CD4-positive, alpha-beta memory T cell (primary cell): ENCODE measurements around the gene ARID1B. TPM values are rescaled to one million over a fixed set of nuclear protein-coding genes. Genes with fewer than 3 reads are reported as not detected.
"Not testable (repeated sequence)": the region's sequence is repeated elsewhere in the genome, so short reads cannot be mapped to it uniquely, and the experiment has no call there.

Experiments used
- CTCF ChIA-PET: fragments of 350-600 bp; sonication (Branson Sonifier 250); formaldehyde crosslinking; loops from one replicate; lab custom pipeline; 2021; ENCODE audit warnings: inconsistent platforms; ENCODE audit not compliant: partially characterized antibody; lab: Charles Lee
- POLR2A ChIA-PET: fragments of 350-600 bp; sonication (Branson Sonifier 250); formaldehyde crosslinking; loops from one replicate; lab custom pipeline; 2021; ENCODE audit not compliant: partially characterized antibody; lab: Charles Lee
- DNase-seq, 5 donors: peaks; one replicate each; pipeline versions ENCODE4 v3.0.0 to v3.0.0-alpha.2; 2020 to 2022; ENCODE audit warnings: mixed read lengths in 1 of 5
- H3K27ac ChIP-seq: one replicate; pipeline ENCODE4 v1.7.0; 2013; ENCODE audit warnings: low read depth, low read length
- H3K27me3 ChIP-seq: 2 replicates; pipeline ENCODE4 v1.7.0; 2013; ENCODE audit warnings: mild to moderate bottlenecking, low read length, moderate library complexity; ENCODE audit not compliant: insufficient read depth
- H3K36me3 ChIP-seq: 2 replicates; pipeline ENCODE4 v1.7.0; 2013; ENCODE audit warnings: mild to moderate bottlenecking, low read length, moderate library complexity; ENCODE audit not compliant: insufficient read depth
- H3K4me1 ChIP-seq: 2 replicates; pipeline ENCODE4 v1.7.0; 2013; ENCODE audit warnings: mild to moderate bottlenecking, low read length, moderate library complexity; ENCODE audit not compliant: insufficient read depth
- H3K4me3 ChIP-seq, 2 donors: one replicate each; pipeline ENCODE4 v1.7.0; 2013; ENCODE audit warnings: low read length in 2 of 2, mild to moderate bottlenecking in 1 of 2
- H3K9me3 ChIP-seq, 2 donors: one replicate each; pipeline ENCODE4 v1.7.0; 2013; ENCODE audit warnings: low read length in 2 of 2, control low read depth in 1 of 2; ENCODE audit not compliant: control insufficient read depth in 1 of 2
- H3K27ac Mint-ChIP-seq, 7 donors: one replicate each; pipeline ENCODE4 v1.8.0; 2020 to 2021; ENCODE audit warnings: mixed read lengths in 7 of 7, mild to moderate bottlenecking in 6 of 7, inconsistent platforms in 3 of 7, moderate library complexity in 3 of 7
- H3K27me3 Mint-ChIP-seq, 2 donors: one replicate each; pipeline ENCODE4 v1.8.0; 2020 to 2021; ENCODE audit warnings: mixed read lengths in 2 of 2
- H3K36me3 Mint-ChIP-seq, 2 donors: one replicate each; pipeline ENCODE4 v1.8.0; 2020 to 2021; ENCODE audit warnings: mixed read lengths in 2 of 2, inconsistent platforms in 1 of 2, mild to moderate bottlenecking in 1 of 2
- H3K4me1 Mint-ChIP-seq, 4 donors: one replicate each; pipeline ENCODE4 v1.8.0; 2020 to 2021; ENCODE audit warnings: mixed read lengths in 4 of 4, mild to moderate bottlenecking in 1 of 4
- H3K4me3 Mint-ChIP-seq, 8 donors: one replicate each; pipeline ENCODE4 v1.8.0; 2020 to 2021; ENCODE audit warnings: mixed read lengths in 8 of 8, mild to moderate bottlenecking in 7 of 8, moderate library complexity in 6 of 8, inconsistent platforms in 3 of 8
- H3K9me3 Mint-ChIP-seq, 8 donors: one replicate each; pipeline ENCODE4 v1.8.0; 2020 to 2021; ENCODE audit warnings: mixed read lengths in 8 of 8, mild to moderate bottlenecking in 5 of 8, inconsistent platforms in 3 of 8, moderate library complexity in 1 of 8
- intact Hi-C: fragments of 100-400 bp; cut with micrococcal nuclease; formaldehyde crosslinking; loops from one replicate; pipeline ENCODE4 v1.15.1; 2023
- polyA plus RNA-seq, 2 donors: library from polyadenylated mRNA; unstranded; fragments of 300-500 nt; fragmentation: Illumina TruSeq; gene quantifications; one replicate each; pipeline ENCODE4 v1.2.3, GENCODE V29; 2021
- total RNA-seq, 2 experiments: library from RNA; stranded (reverse); gene quantifications; one replicate each; pipeline ENCODE4 v1.2.3, GENCODE V29; 2021

Gene ARID1B
- total and polyA plus RNA-seq, 4 experiments from 2014 or later: 5.4 to 131 (median 72.4) TPM

DNA sequence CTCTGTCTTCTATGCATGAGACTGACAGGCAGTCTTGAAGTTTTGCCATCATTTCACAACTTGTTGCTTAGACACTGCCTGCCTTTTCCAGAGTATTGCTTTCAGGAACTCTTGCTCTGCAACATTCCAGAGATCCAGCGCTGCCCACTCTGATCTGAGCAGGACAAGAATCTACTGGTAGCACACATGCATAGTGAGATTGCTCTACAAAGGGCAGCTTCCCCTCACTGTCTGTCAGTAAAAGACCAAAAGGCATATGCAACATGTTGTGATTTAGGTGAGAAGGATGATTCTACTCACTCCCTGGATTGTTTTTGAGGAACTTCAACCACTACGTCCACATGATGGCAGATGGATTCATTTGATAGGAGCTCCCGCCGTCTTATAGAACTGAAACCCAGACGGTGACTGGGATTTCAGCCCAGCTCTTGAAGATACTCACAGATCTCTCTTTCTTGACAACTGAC is 259.1 kb downstream of the ARID1B start:
- no peaks in the 10 kb centered on the region for H3K9me3 ChIP-seq
- no peak overlapping the region for H3K27ac ChIP-seq
- intact Hi-C loops: no loop called here
- POLR2A ChIA-PET: no interaction called here
- Mint-ChIP-seq H3K36me3 (peaks cover 4% of the 10 kb centered on the region in 2 donors), H3K9me3 (no peaks in the 10 kb centered on the region), H3K4me3 (no peak overlapping the region), H3K27ac (no peak overlapping the region), H3K4me1 (peaks cover 13 to 18% (median 17%) of the 10 kb centered on the region in 4 donors), H3K27me3 (no peaks in the 10 kb centered on the region)
- no peak overlapping the region for H3K4me3 ChIP-seq
- H3K4me1 ChIP-seq: peaks cover 26% of the 10 kb centered on the region
- DNase-seq: no peak
- no peaks in the 10 kb centered on the region for H3K36me3 ChIP-seq
- H3K27me3 ChIP-seq: no peaks in the 10 kb centered on the region
- CTCF ChIA-PET: interaction anchor here (1.2 to 2.7 kb wide), 4 partner anchors 8 to 92 kb away, joined by 3 to 12 read pairs (median 6); no protein-coding TSS in a partner anchor

DNA sequence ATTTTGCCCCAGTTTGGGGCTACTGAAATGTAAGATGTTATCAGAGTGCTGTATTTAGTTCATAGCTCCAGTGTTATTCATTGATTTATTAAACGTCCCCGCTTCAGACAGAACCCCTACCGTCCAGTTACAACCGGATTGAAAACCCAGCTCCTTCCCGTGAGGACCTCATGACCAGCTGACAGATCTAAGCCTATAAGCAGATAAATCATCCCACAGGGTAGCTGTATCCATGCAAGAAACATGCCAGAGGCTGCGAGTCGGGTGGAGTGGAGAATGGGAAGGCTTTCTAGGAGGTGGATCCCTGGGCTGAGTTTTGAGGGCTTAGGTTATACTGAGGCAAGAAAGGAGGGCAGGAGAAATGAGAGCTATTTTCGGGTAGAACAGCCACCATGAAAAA is 260.0 kb downstream of the ARID1B start:
- Histone ChIP-seq H3K27ac (no peak overlapping the region), H3K4me1 (peaks cover 26% of the 10 kb centered on the region), H3K9me3 (no peaks in the 10 kb centered on the region), H3K36me3 (no peaks in the 10 kb centered on the region), H3K27me3 (no peaks in the 10 kb centered on the region), H3K4me3 (no peak overlapping the region)
- peaks cover 4 to 10% of the 10 kb centered on the region in 2 donors for H3K36me3 Mint-ChIP-seq
- H3K9me3 Mint-ChIP-seq: no peaks in the 10 kb centered on the region
- no peak for DNase-seq
- ChIA-PET POLR2A (interaction anchor here (1.3 kb wide), 1 partner anchor 238 kb away, joined by 4 read pairs; no protein-coding TSS in a partner anchor), CTCF (interaction anchor here (2.5 to 2.7 kb wide), 2 partner anchors 9 to 15 kb away, joined by 7 to 12 read pairs; no protein-coding TSS in a partner anchor)
- no peaks in the 10 kb centered on the region for H3K27me3 Mint-ChIP-seq
- peaks cover 13 to 22% (median 20%) of the 10 kb centered on the region in 4 donors for H3K4me1 Mint-ChIP-seq
- intact Hi-C loops: no loop called here
- no peak overlapping the region for H3K27ac Mint-ChIP-seq
- no peak overlapping the region for H3K4me3 Mint-ChIP-seq

DNA sequence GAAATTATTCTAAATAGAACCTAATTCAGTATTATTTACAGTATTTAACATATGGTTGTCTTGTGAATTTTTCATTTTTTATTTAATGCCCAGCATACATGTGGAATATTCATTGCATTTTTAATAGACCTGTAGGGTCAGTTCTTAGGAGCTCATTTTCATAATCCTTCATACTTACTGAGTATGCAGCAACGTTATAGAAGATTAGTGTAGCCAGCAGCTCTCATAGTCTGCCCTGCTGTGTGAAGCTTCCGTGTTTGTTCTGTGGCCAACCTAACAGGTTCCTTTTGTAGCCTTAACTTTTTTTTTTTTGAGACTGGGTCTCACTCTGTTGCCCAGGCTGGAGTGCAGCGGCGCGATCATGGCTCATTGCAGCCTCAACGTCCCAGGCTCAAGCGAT is 261.4 kb downstream of the ARID1B start:
- H3K4me1 Mint-ChIP-seq: peaks cover 11 to 19% (median 14%) of the 10 kb centered on the region in 4 donors
- no peaks in the 10 kb centered on the region for H3K36me3 ChIP-seq
- H3K4me1 ChIP-seq: peaks cover 14% of the 10 kb centered on the region
- ChIA-PET CTCF (no interaction called here), POLR2A (no interaction called here)
- H3K27me3 ChIP-seq: no peaks in the 10 kb centered on the region
- no peaks in the 10 kb centered on the region for H3K27me3 Mint-ChIP-seq
- H3K27ac ChIP-seq: no peak overlapping the region
- DNase-seq: no peak
- H3K9me3 ChIP-seq: no peaks in the 10 kb centered on the region
- H3K9me3 Mint-ChIP-seq: peaks cover 0 to 1% (median 0%) of the 10 kb centered on the region in 8 donors
- no peak overlapping the region for H3K27ac Mint-ChIP-seq
- peaks cover 7 to 10% of the 10 kb centered on the region in 2 donors for H3K36me3 Mint-ChIP-seq
- H3K4me3 Mint-ChIP-seq: no peak overlapping the region
- H3K4me3 ChIP-seq: no peak overlapping the region
- intact Hi-C loops: no loop called here

DNA sequence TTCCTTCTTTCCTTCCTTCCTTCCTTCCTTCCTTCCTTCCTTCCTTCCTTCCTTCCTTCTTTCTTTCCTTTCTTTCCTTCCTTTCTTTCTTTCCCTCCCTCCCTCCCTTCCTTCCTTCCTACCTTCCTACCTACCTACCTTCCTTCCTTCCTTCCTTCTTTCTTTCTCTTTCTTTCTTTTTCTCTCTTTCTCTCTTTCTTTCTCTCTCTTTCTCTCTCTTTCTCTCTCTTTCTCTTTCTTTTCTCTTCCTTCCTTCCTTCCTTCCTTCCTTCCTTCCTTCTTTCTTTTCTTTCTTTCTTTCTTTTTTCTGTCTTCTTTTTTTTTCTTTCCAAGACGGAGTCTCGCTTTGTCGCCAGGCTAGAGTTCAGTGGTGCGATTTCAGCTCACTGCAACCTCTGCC is 262.5 kb downstream of the ARID1B start:
- H3K36me3 ChIP-seq, H3K4me1 Mint-ChIP-seq, CTCF ChIA-PET, H3K27me3 Mint-ChIP-seq, H3K27ac ChIP-seq, intact Hi-C loops, H3K27me3 ChIP-seq, H3K9me3 Mint-ChIP-seq, POLR2A ChIA-PET, H3K4me3 ChIP-seq, H3K9me3 ChIP-seq, DNase-seq, H3K4me1 ChIP-seq: not testable (repeated sequence)
- H3K4me3 Mint-ChIP-seq: peak overlapping the region in 1 of 8 donors; percentile 6
- H3K36me3 Mint-ChIP-seq: peaks cover 7 to 10% of the 10 kb centered on the region in 2 donors
- peak overlapping the region in 2 of 7 donors; percentile 17 to 24 for H3K27ac Mint-ChIP-seq

DNA sequence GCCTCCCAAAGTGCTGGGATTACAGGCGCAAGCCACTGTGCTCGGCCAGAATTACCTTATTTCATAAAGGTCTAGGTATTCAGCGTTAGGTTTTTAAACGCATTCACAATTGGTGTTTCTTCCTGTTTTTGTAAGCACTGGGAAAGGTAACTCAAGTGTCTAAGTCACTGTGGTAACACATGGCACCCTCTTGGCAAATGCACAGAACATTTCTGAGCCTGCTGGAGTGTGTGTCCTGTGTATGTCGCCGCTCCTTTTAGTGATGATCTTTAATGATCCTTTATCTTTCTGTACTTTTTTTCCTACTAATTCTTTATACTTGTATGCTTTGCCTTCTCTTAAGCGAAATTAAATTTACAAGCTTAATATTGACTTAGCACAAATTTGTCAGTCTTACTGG is 263.0 kb downstream of the ARID1B start:
- Histone ChIP-seq H3K4me1 (no peaks in the 10 kb centered on the region), H3K36me3 (no peaks in the 10 kb centered on the region), H3K27me3 (no peaks in the 10 kb centered on the region), H3K4me3 (no peak overlapping the region), H3K9me3 (no peaks in the 10 kb centered on the region), H3K27ac (no peak overlapping the region)
- intact Hi-C loops: no loop called here
- ChIA-PET POLR2A (no interaction called here), CTCF (no interaction called here)
- Mint-ChIP-seq H3K4me3 (no peak overlapping the region), H3K27ac (no peak overlapping the region), H3K36me3 (peaks cover 7 to 10% of the 10 kb centered on the region in 2 donors), H3K27me3 (no peaks in the 10 kb centered on the region), H3K4me1 (peaks cover 0 to 7% (median 5%) of the 10 kb centered on the region in 4 donors), H3K9me3 (peaks cover 0 to 2% (median 0%) of the 10 kb centered on the region in 8 donors)
- no peak for DNase-seq

DNA sequence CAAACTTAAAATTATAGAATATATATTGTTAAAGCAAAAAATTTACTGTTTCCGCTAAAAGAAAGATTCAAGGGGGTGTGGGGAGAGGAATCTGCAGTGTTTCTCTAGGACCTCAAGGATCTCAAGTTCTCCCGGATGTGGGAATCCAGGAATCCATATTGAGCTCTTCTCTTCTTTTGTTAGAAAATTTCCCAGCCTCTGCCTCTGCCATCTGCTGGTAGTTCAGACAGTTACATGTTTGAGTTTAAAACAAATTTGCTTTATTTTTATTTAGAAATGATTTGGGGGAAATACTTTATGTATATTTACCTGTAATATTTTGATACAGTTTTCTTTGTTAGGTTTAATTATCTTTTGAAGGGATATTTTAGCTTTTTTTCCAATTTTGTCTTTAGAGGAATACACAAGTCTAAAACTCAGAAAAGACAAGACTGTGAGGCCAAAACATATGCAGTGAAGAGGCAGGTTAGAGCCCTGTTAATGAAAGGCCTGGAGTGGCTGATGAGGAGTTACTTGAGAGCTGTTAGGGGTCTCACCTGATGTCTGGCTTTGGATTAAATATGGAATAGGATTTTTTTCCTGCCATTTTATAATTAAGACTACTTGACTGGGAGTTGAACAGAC is 268.8 kb downstream of the ARID1B start:
- intact Hi-C loops: no loop called here
- H3K9me3 ChIP-seq: no peaks in the 10 kb centered on the region
- no peaks in the 10 kb centered on the region for H3K27me3 ChIP-seq
- Mint-ChIP-seq H3K4me3 (no peak overlapping the region), H3K27me3 (no peaks in the 10 kb centered on the region), H3K27ac (no peak overlapping the region), H3K4me1 (peaks cover 9 to 15% (median 12%) of the 10 kb centered on the region in 4 donors), H3K9me3 (peaks cover 0 to 2% (median 0%) of the 10 kb centered on the region in 8 donors), H3K36me3 (peaks cover 5 to 6% of the 10 kb centered on the region in 2 donors)
- no peak for DNase-seq
- no peaks in the 10 kb centered on the region for H3K4me1 ChIP-seq
- ChIA-PET POLR2A (interaction anchor here (0.7 to 2.9 kb wide), 3 partner anchors 9 to 28 kb away, joined by 3 to 6 read pairs (median 3); no protein-coding TSS in a partner anchor), CTCF (interaction anchor here (1.1 to 2.5 kb wide), 7 partner anchors 9 to 228 kb away, joined by 3 to 12 read pairs (median 5); no protein-coding TSS in a partner anchor)
- H3K27ac ChIP-seq: no peak overlapping the region
- H3K4me3 ChIP-seq: no peak overlapping the region
- no peaks in the 10 kb centered on the region for H3K36me3 ChIP-seq

DNA sequence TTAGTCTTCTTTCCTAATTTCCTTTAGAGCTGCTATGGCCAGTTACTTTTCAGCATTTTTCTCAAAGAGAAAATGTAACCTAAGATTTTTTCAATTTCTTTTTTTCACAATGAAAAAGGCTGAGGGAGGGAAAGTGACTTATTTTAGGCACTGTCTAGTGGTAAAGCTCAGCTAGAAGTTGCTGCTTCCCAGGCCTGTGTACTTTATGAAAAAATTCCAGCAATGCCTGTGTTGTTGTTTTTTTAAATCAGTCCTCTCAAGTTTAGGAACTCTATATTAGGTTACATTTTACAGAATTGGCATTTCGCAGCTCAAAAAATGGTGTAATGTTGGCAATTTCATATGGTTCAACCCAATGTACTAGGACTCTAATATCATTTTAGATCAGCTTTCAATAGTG is 269.6 kb downstream of the ARID1B start:
- Histone ChIP-seq H3K36me3 (no peaks in the 10 kb centered on the region), H3K27me3 (no peaks in the 10 kb centered on the region), H3K4me1 (no peaks in the 10 kb centered on the region), H3K4me3 (no peak overlapping the region), H3K27ac (no peak overlapping the region), H3K9me3 (no peaks in the 10 kb centered on the region)
- Mint-ChIP-seq H3K4me3 (no peak overlapping the region), H3K4me1 (peaks cover 11 to 18% (median 13%) of the 10 kb centered on the region in 4 donors), H3K27me3 (no peaks in the 10 kb centered on the region), H3K36me3 (peaks cover 3 to 5% of the 10 kb centered on the region in 2 donors), H3K9me3 (peaks cover 0 to 2% (median 0%) of the 10 kb centered on the region in 8 donors), H3K27ac (peak overlapping the region in 1 of 7 donors; percentile 65)
- ChIA-PET CTCF (interaction anchor here (1.8 to 2.5 kb wide), 3 partner anchors 8 to 15 kb away, joined by 5 to 12 read pairs (median 7); no protein-coding TSS in a partner anchor), POLR2A (interaction anchor here (0.6 to 2.9 kb wide), 2 partner anchors 14 to 426 kb away, joined by 3 to 6 read pairs; no protein-coding TSS in a partner anchor)
- DNase-seq: no peak
- intact Hi-C loops: no loop called here
